ENCODE results near the gene STRA6.

Gene STRA6

DNA sequence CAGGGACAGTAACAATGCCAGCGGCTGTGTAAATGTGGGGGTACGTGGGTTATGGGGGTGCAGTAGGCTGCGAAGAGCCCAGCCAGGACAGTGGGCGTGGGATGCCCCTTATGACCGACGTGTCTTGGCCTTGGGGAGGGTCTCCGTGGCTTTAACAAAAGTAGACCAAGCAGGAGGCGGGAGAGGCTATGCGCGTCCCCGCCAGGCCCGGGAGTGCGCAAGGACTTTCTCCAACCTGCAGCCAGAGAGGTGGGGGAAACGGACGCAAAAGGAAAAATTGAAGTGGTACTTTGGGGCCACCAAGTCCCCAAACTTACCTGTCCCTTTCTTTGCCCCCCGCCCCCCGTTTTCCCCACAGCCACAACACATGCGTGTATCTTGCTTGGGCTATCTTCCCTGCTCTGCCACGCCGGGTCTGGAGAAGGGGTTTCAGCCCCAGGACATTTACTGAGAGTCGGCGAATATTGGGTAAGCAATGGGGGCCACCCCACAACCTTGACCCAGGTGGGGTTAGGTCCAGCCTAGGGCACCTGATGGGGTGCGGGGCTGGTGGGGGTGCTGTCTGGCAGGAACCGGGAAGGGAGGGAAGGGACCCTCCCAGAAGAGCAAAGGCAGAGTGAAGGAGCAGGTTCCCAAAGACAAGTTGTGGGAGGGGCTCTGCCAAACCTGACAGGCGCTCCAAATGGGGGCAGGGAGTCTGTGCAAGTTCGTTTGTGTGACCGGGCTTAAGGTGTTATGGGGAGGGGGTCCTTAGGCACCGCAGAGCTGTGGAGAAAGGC lies 71.5 kb downstream of the STRA6 start:
- no peak for FAIRE-seq

- FAIRE-seq = no peak
These were observed 72.3 kb downstream of the STRA6 start, which contains the start of gene ISLR2 for GRCh38 chr15:74130155-74130848. Gene ISLR2, plus strand, starts transcription at chr15:74130586. Its CDS starts 2,169 bp downstream, at chr15:74132755.

DNA sequence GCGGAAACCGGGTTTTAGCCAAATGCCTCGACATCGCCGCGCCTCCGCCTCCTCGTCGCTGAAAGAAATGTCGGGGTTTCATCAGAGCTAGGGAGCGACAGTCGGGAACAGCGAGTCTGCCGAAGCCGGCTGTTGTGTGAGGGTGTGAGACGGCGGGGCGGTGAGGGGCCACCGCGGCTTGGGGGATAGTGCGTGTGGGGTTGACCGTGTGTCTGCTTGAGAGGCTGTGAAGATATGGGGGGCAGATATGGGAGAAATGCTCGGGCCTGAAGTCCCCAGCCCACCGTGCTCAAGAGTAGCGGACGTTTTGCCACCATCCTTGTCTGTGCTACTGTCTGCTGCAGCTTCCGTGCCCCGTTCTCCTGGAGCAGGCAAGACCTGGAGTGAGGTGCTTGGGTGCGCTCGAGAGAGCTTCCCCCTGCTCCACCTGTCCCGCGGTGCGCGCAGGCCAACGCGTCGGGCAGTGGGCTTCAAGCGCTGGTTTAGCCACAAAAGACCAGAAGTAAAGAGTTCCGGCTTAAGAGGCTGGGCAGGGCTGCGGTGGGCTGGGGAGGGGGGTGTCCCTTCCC lies 72.9 kb downstream of the STRA6 start:
- FAIRE-seq = no peak
